Testis (tissue), 3 donors: ENCODE data around the gene BMERB1. TPM values are rescaled to one million over a fixed set of nuclear protein-coding genes. Genes with fewer than 3 reads are reported as not detected.

ENCODE experiments used
- DNase-seq: peaks from one replicate; pipeline ENCODE4 v3.0.0-alpha.2; 2019
- H3K27ac ChIP-seq, 2 donors: fragments of 200-600 bp; sonication (generic); one replicate each; pipeline ENCODE4 v1.5.1; 2019
- H3K27me3 ChIP-seq: fragments of 200-600 bp; sonication (generic); one replicate; pipeline ENCODE4 v1.5.1; 2019
- H3K36me3 ChIP-seq: fragments of 200-600 bp; sonication (generic); one replicate; pipeline ENCODE4 v1.5.1; 2017; ENCODE audit warnings: low read depth; ENCODE audit errors: missing control alignments
- H3K4me1 ChIP-seq: fragments of 200-600 bp; sonication (generic); one replicate; pipeline ENCODE4 v1.5.1; 2019
- H3K4me3 ChIP-seq, 2 donors: fragments of 200-600 bp; sonication (generic); one replicate each; pipeline ENCODE4 v1.5.1; 2017 to 2019
- H3K9me3 ChIP-seq: fragments of 200-600 bp; sonication (generic); one replicate; pipeline ENCODE4 v1.5.1; 2017
- POLR2A ChIP-seq: fragments of 450-650 bp; IDR thresholded peaks from one replicate; pipeline ENCODE4 v1.6.1; 2017; ENCODE audit warnings: antibody characterized with exemption, mild to moderate bottlenecking, moderate library complexity
- WGBS, 2 donors: methylation state at CpG; one replicate each; pipeline ENCODE4 v1.1.5; 2018; 5-methylcytosine and 5-hydroxymethylcytosine counted together
- intact Hi-C: fragments of 100-400 bp; cut with DNase I; formaldehyde crosslinking; loops from one replicate; pipeline ENCODE4 v1.15.1; 2023; ENCODE audit warnings: low total_unique reads
- polyA plus RNA-seq: library from polyadenylated mRNA; stranded (reverse); fragments of 350-450 nt; fragmentation: Illumina TruSeq; extraction: RNeasy Lipid Tissue Mini Kit (QIAGEN cat#74804); gene quantifications from one replicate; pipeline ENCODE4 v1.2.3, GENCODE V29; 2014; ENCODE audit warnings: low read depth, low replicate concordance; ENCODE audit not compliant: insufficient read depth
- total RNA-seq, 2 donors: library from RNA; depleted of rRNA; stranded (reverse); fragments of >200 nt; gene quantifications; one replicate each; pipeline ENCODE4 v1.2.3, GENCODE V29; 2016
- TF ChIP-seq, protein P1 (sequence below), 3 experiments: fragments of 450-650 bp in 2 of 3; fragments of 200-600 bp in 1 of 3; sonication (generic) in 1 of 3; IDR thresholded peaks; one replicate each; pipeline ENCODE4 v1.5.1; 2016 to 2019; ENCODE audit warnings: antibody characterized with exemption in 3 of 3, mild to moderate bottlenecking in 2 of 3, moderate library complexity in 1 of 3

Gene BMERB1
- total and polyA plus RNA-seq, 3 donors from 2014 or later, result 54.1 to 102 (median 63.1) TPM

DNA sequence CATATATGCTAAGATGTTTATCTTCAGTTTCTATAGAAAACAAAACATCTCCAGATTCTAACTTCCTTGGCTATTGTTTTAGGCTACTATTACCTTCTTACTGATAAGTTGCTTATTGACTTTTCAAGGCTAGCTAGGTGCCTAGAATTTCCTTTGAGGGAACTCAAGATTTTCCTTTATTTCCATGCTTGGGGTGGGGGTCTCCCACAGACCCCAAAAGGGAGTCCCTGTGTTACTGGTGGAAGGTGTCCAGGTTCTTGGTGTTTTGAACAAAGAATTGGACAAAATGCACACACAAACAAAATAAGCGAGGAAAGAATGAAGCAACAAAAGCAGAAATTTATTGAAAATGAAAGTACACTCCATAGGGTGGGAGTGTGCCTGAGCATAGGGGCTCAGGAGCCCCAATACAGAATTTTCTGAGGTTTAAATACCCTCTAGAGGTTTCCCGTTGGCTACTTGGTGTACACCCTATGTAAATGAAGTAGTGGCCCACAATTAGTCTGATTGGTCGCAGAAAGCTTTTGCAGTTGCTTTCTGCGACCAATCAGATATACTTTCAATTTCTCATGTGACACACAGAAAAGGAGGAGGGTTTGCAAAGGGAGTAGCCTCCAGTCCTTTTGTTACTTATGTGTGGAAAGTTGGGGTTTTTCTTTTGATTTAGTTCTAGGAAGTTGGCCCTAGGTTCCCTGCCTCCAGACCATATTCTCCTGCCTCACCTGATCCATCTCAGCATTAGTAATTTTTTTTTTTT, 141.1 kb downstream of the BMERB1 start:
- DNase-seq, result no peak
- Histone ChIP-seq H3K27me3 (no peaks in the 10 kb centered on the region), H3K36me3 (no peaks in the 10 kb centered on the region), H3K9me3 (no peaks in the 10 kb centered on the region), H3K27ac (no peak overlapping the region), H3K4me3 (no peak overlapping the region), H3K4me1 (no peaks in the 10 kb centered on the region)
- intact Hi-C loops, result no loop called here
- WGBS, 2 donors, result 94% methylated on average over 4 of the region's 4 CpGs
- TF ChIP-seq, protein P1, sequence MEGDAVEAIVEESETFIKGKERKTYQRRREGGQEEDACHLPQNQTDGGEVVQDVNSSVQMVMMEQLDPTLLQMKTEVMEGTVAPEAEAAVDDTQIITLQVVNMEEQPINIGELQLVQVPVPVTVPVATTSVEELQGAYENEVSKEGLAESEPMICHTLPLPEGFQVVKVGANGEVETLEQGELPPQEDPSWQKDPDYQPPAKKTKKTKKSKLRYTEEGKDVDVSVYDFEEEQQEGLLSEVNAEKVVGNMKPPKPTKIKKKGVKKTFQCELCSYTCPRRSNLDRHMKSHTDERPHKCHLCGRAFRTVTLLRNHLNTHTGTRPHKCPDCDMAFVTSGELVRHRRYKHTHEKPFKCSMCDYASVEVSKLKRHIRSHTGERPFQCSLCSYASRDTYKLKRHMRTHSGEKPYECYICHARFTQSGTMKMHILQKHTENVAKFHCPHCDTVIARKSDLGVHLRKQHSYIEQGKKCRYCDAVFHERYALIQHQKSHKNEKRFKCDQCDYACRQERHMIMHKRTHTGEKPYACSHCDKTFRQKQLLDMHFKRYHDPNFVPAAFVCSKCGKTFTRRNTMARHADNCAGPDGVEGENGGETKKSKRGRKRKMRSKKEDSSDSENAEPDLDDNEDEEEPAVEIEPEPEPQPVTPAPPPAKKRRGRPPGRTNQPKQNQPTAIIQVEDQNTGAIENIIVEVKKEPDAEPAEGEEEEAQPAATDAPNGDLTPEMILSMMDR (IDR thresholded peaks at IDR 0.05), result no peak
- TF ChIP-seq POLR2A, result no peak

DNA sequence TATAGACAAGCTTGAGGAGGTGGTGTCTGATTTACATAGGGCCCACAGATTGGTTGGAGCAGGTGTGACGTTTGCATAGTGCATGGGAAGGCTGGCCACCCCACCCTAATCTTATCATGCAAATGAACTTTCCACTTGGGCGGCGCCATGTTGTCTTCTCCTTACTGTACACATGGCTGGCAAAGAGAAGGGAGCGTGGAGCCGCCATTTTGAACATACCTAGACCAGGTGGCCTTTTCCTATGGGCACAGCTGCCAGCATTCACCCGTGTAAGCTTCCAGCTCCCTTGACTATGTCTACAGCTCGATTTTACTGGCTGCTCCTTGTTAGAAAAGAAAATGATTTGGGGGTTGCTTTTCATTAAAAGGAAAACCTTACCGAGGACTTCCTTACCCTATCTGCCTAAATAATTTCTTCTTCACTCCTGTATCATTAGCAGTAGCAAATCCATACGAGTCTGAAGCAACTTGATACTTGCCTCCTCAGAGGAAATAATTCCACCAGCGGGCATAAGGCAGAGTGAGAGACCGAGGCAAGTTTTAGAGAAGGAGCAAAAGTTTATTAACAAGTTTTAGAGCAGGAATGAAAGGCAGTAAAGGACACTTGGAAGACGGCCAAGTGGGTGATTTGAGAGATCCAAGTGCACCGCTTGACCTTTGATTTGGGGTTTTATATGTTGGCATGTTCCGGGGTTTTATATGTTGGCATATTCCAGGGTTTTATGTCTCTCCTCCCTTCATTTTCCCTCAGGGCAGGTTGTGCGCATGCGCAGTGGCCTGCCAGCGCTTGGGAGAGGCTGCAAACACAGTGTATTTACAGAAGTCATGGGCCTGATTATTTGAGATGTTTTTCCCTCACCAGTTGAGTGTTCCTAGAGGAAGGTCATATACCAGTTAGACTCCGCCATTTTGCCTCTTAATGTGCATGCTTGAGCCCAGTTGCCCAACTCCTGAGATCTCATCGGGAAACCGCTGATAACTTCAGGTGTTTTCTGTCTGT, 142.9 kb downstream of the BMERB1 start:
- no peak overlapping the region for H3K4me3 ChIP-seq
- H3K4me1 ChIP-seq, result no peaks in the 10 kb centered on the region
- intact Hi-C loops, result no loop called here
- no peak overlapping the region for H3K27ac ChIP-seq
- DNase-seq, result peak; percentile 55
- 78 to 82% methylated on average over 20 of the region's 20 CpGs for WGBS, 2 donors
- TF ChIP-seq, protein P1 (IDR thresholded peaks at IDR 0.05), result no peak
- TF ChIP-seq POLR2A, result no peak
- H3K9me3 ChIP-seq, result no peaks in the 10 kb centered on the region
- no peaks in the 10 kb centered on the region for H3K27me3 ChIP-seq
- H3K36me3 ChIP-seq, result no peaks in the 10 kb centered on the region

DNA sequence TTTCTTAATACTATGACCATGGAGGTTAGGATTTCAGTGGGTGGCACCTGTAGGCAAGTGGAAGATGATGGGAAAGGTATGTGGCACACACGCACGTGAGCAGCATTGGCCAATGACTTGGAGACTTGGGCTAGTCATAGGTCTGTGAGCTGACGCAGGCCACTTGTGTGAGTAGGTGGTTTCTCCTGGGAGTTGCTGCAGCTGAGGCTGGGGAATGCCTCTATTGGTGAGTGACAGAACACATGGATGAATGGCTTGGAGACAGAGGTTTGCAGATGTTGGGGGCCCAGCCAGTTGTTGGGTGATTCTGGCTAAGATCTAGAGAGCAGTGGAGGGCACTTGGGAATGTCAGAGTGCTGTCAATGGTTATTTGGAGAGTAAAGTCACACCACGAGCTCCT, 144.4 kb downstream of the BMERB1 start:
- no peak overlapping the region for H3K4me3 ChIP-seq
- H3K27me3 ChIP-seq, result no peaks in the 10 kb centered on the region
- no peak for TF ChIP-seq POLR2A
- TF ChIP-seq, protein P1 (IDR thresholded peaks at IDR 0.05), result no peak
- H3K27ac ChIP-seq, result no peak overlapping the region
- H3K9me3 ChIP-seq, result no peaks in the 10 kb centered on the region
- no peaks in the 10 kb centered on the region for H3K4me1 ChIP-seq
- WGBS, 2 donors, result 86 to 94% methylated on average over 4 of the region's 4 CpGs
- no peak for DNase-seq
- no peaks in the 10 kb centered on the region for H3K36me3 ChIP-seq
- intact Hi-C loops, result no loop called here

DNA sequence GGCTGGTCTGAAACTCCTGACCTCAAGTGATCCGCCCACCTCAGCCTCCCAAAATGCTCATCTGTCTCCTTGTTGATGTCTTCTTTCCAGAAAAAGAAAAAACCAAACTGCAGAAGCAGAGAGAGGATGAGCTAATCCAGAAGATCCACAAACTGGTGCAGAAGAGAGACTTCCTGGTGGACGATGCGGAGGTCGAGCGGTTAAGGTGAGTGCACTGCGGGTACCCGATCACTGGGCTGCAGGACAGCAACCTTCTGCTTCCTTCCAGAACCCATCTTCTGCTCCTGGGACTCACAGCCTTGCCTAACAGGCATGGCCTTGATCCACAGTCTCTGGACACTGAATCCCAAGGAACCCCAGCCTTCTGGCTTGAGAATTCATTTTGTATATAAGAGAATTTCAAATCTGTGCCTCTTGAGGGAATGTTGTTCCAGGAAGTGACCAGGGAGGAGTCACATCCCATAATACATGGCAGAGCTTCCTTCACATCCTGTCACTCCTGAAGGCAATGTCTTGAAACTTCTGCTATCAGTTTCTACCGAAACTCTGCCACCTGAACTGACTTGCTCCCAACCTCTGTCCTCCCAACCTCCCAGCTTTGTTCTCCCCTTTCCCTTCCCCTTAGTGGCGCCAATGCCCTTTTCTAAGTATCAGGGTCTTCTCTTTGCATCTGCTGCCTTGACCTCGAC, 146.9 kb downstream of the BMERB1 start:
- Histone ChIP-seq H3K9me3 (no peaks in the 10 kb centered on the region), H3K36me3 (no peaks in the 10 kb centered on the region), H3K27ac (no peak overlapping the region), H3K4me3 (no peak overlapping the region), H3K27me3 (no peaks in the 10 kb centered on the region), H3K4me1 (no peaks in the 10 kb centered on the region)
- intact Hi-C loops, result no loop called here
- no peak for DNase-seq
- whole genome bisulfite sequencing, 2 donors, result 89 to 90% methylated on average over 10 of the region's 10 CpGs
- TF ChIP-seq, protein P1 (IDR thresholded peaks at IDR 0.05), result no peak
- TF ChIP-seq POLR2A, result no peak
